K562 (cell line): ENCODE data around the gene F11R. TPM values are rescaled to one million over a fixed set of nuclear protein-coding genes. Genes with fewer than 3 reads are reported as not detected.

ENCODE experiments used
- ARNT ChIP-seq, 2 experiments: fragments of 450-650 bp; IDR thresholded peaks; 2 replicates each; pipeline ENCODE4 v1.6.1; 2016; ENCODE audit warnings: mild to moderate bottlenecking in 1 of 2
- ASH1L ChIP-seq: fragments of 450-650 bp; IDR thresholded peaks from 2 replicates; pipeline ENCODE4 v1.6.1; 2018; ENCODE audit warnings: borderline replicate concordance, mild to moderate bottlenecking, low read depth; ENCODE audit not compliant: partially characterized antibody
- BHLHE40 ChIP-seq: IDR thresholded peaks from 2 replicates; pipeline ENCODE4 v1.6.1; 2011; ENCODE audit warnings: low read length, improper control_type of control experiment
- CBFB ChIP-seq: sonication (generic); formaldehyde crosslinking; IDR thresholded peaks from 2 replicates; pipeline ENCODE4 v1.4.0; 2020; ENCODE audit warnings: mild to moderate bottlenecking, missing genetic modification reagents
- DNMT1 ChIP-seq: fragments of 450-650 bp; IDR thresholded peaks from 2 replicates; pipeline ENCODE4 v1.6.1; 2016; ENCODE audit warnings: antibody characterized with exemption, mild to moderate bottlenecking
- DPF2 ChIP-seq: fragments of 450-650 bp; IDR thresholded peaks from 2 replicates; pipeline ENCODE4 v1.6.1; 2016
- EHMT2 ChIP-seq: fragments of 450-650 bp; IDR thresholded peaks from 2 replicates; pipeline ENCODE4 v1.6.1; 2018; ENCODE audit warnings: antibody characterized with exemption
- ETV5 ChIP-seq: sonication (generic); formaldehyde crosslinking; IDR thresholded peaks from 2 replicates; pipeline ENCODE4 v1.4.0; 2020; ENCODE audit warnings: low read depth, mild to moderate bottlenecking, missing genetic modification reagents
- HES1 ChIP-seq: fragments of 450-650 bp; IDR thresholded peaks from 2 replicates; pipeline ENCODE4 v1.6.1; 2016; ENCODE audit warnings: low read depth, mild to moderate bottlenecking, moderate library complexity
- HMGN3 ChIP-seq: IDR thresholded peaks from 2 replicates; pipeline ENCODE4 v1.6.1; 2011; ENCODE audit warnings: borderline replicate concordance, low read depth, mild to moderate bottlenecking, mixed read lengths, low read length; ENCODE audit not compliant: insufficient read length; ENCODE audit errors: extremely low read depth
- HNRNPK ChIP-seq: fragments of 200-400 bp; formaldehyde crosslinking; IDR thresholded peaks from one replicate; pipeline ENCODE4 v1.6.1; 2018; ENCODE audit warnings: mild to moderate bottlenecking, low read depth, low read length; ENCODE audit not compliant: poor library complexity, severe bottlenecking
- IRF1 ChIP-seq: sonication (generic); formaldehyde crosslinking; IDR thresholded peaks from 2 replicates; pipeline ENCODE4 v1.8.0; 2022; ENCODE audit warnings: missing genetic modification reagents, mild to moderate bottlenecking, borderline replicate concordance
- NFIX ChIP-seq: fragments of 250-450 bp; sonication (Bioruptor Pico); IDR thresholded peaks from 2 replicates; pipeline ENCODE4 v1.4.0; 2020; ENCODE audit warnings: low read depth, mild to moderate bottlenecking, moderate library complexity
- NR3C1 ChIP-seq: sonication (generic); formaldehyde crosslinking; IDR thresholded peaks from 2 replicates; pipeline ENCODE4 v1.8.1; 2022; ENCODE audit warnings: missing genetic modification reagents
- RFX5 ChIP-seq: IDR thresholded peaks from 2 replicates; pipeline ENCODE4 v1.6.1; 2011; ENCODE audit warnings: low read depth, mild to moderate bottlenecking, improper control_type of control experiment, low read length
- SMAD4 ChIP-seq: fragments of 250-450 bp; sonication (Bioruptor Pico); conservative IDR thresholded peaks from 2 replicates; pipeline ENCODE4 v1.8.0; 2021; ENCODE audit warnings: inconsistent platforms, mild to moderate bottlenecking, moderate library complexity
- SRSF3 ChIP-seq: fragments of 200-400 bp; formaldehyde crosslinking; IDR thresholded peaks from 2 replicates; pipeline ENCODE4 v1.6.1; 2016; ENCODE audit warnings: mild to moderate bottlenecking, low read length, moderate library complexity; ENCODE audit not compliant: insufficient read depth
- STAT6 ChIP-seq: sonication (generic); formaldehyde crosslinking; IDR thresholded peaks from 2 replicates; pipeline ENCODE4 v1.8.1; 2023; ENCODE audit warnings: mild to moderate bottlenecking, missing genetic modification reagents
- TAF1 ChIP-seq: IDR thresholded peaks from 2 replicates; pipeline ENCODE4 v1.6.1; 2011; ENCODE audit warnings: mild to moderate bottlenecking, low read length, moderate library complexity; ENCODE audit not compliant: insufficient read depth, control insufficient read depth, severe bottlenecking; ENCODE audit errors: extremely low read depth
- TGIF2 ChIP-seq: sonication (generic); formaldehyde crosslinking; IDR thresholded peaks from 2 replicates; pipeline ENCODE4 v1.8.1; 2022; ENCODE audit warnings: mild to moderate bottlenecking, missing genetic modification reagents, moderate library complexity
- ZFPM2 ChIP-seq: fragments of 250-450 bp; sonication (Bioruptor Pico); IDR thresholded peaks from 2 replicates; pipeline ENCODE4 v1.5.1; 2022; ENCODE audit warnings: mild to moderate bottlenecking
- ZNF280A ChIP-seq: fragments of 450-650 bp; IDR thresholded peaks from 2 replicates; pipeline ENCODE4 v1.6.1; 2018; ENCODE audit warnings: mild to moderate bottlenecking, low read depth; ENCODE audit not compliant: partially characterized antibody
- polyA plus RNA-seq, 8 experiments: library from polyadenylated mRNA; depleted of rRNA in 4 of 8; stranded (reverse) in 5 of 8; unstranded in 3 of 8; fragments of >200 nt; fragmentation: Nextera tagmentation in 2 of 8; fragmentation: Illumina TruSeq in 1 of 8; extraction: Ambion mirVana in 2 of 8; extraction: Trizol in 1 of 8; gene quantifications; 2 replicates each; pipeline versions ENCODE4 v1.2.1 to v1.2.3, GENCODE V29; 2011 to 2014; ENCODE audit warnings: inconsistent platforms in 1 of 8, missing spikeins in 1 of 8
- total RNA-seq, 7 experiments: library from RNA; depleted of rRNA in 6 of 7; stranded (reverse); fragments of >200 nt in 6 of 7; fragmentation: Illumina TruSeq in 2 of 7; extraction: Trizol in 2 of 7; gene quantifications; 2 replicates each; pipeline versions ENCODE4 v1.2.1 to v1.2.3, GENCODE V29; 2011 to 2021; ENCODE audit warnings: low replicate concordance in 1 of 7

Gene F11R
- total and polyA plus RNA-seq, 9 of the 15 experiments (the other 6 are each of a cell fraction or from before 2014, with no cell fraction given): 27.4 to 187 (median 52.5) TPM

- no peak for TF ChIP-seq STAT6 (CRISPR knock-in tag)
- peak; percentile 22 for TF ChIP-seq ZNF280A
- TF ChIP-seq HNRNPK: no peak
- TF ChIP-seq IRF1 (CRISPR knock-in tag): no peak
- TF ChIP-seq NFIX (CRISPR knock-in tag): no peak
- peak; percentile 34; the same call in 1 of the 2 replicates for TF ChIP-seq DPF2
- peak; percentile 62; the same call in 1 of the 2 replicates for TF ChIP-seq RFX5
- no peak for TF ChIP-seq SMAD4 (CRISPR knock-in tag)
- peak; percentile 87 for TF ChIP-seq ASH1L
- no peak for TF ChIP-seq ETV5 (CRISPR knock-in tag)
- TF ChIP-seq BHLHE40: peak; percentile 49
- TF ChIP-seq TAF1: peak; percentile 75
- no peak for TF ChIP-seq SRSF3
- TF ChIP-seq CBFB (CRISPR knock-in tag): no peak
- TF ChIP-seq EHMT2: 0 out of 2 replicates have a peak, but pooled peaks have one; percentile 53
- no peak for TF ChIP-seq HES1
- TF ChIP-seq HMGN3: no peak
- TF ChIP-seq TGIF2 (CRISPR knock-in tag): no peak
- 0 out of 4 replicates have a peak, but pooled peaks have one; percentile 18 to 57 for TF ChIP-seq ARNT (IDR thresholded peaks at IDR 0.05)
- no peak for TF ChIP-seq ZFPM2
- no peak for TF ChIP-seq NR3C1
- TF ChIP-seq DNMT1: no peak
Observed at GRCh38 chr1:161021165-161021969, 415 bp upstream of the F11R start (continued).
